Fibroblast of pulmonary artery (primary cell): Measurements from ENCODE around the gene VSTM4.

Experiments
- DNase-seq: peaks from one replicate; pipeline ENCODE4 v3.0.0-alpha.2; 2010; ENCODE audit warnings: low read depth
- H3K4me3 ChIP-seq: replicated peaks from 2 replicates; pipeline ENCODE4 v1.5.1; 2011; ENCODE audit warnings: low read depth, mild to moderate bottlenecking, control low read depth, low read length, moderate library complexity
- TF ChIP-seq, protein P1 (sequence below): IDR thresholded peaks from 2 replicates; pipeline ENCODE4 v1.5.1; 2011; ENCODE audit warnings: mild to moderate bottlenecking, control low read depth, low read length, inconsistent platforms; ENCODE audit errors: missing control alignments

VSTM4 gene

DNA sequence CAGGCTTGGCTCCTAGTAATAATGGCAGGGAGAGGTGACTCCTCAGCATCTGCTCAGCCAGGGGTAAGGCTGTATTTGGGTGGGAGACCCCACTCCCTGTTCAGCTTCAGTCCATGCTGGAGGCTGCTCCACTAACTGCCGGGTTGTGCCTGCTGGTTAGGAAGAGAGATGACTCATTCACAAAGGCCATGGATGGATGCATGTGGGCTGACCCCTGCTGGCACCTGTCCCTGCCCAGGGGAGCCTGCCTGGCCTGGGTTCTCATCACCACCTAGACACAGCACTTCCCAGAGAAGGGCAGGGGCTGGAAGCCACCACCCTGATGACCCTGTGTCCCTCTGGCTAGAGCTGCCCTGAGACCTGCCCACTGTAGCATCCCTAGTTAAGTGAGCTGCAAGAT is 59.0 kb downstream of the VSTM4 start:
- H3K4me3 ChIP-seq, result no peak overlapping the region
- no peak for DNase-seq
- TF ChIP-seq, protein P1, sequence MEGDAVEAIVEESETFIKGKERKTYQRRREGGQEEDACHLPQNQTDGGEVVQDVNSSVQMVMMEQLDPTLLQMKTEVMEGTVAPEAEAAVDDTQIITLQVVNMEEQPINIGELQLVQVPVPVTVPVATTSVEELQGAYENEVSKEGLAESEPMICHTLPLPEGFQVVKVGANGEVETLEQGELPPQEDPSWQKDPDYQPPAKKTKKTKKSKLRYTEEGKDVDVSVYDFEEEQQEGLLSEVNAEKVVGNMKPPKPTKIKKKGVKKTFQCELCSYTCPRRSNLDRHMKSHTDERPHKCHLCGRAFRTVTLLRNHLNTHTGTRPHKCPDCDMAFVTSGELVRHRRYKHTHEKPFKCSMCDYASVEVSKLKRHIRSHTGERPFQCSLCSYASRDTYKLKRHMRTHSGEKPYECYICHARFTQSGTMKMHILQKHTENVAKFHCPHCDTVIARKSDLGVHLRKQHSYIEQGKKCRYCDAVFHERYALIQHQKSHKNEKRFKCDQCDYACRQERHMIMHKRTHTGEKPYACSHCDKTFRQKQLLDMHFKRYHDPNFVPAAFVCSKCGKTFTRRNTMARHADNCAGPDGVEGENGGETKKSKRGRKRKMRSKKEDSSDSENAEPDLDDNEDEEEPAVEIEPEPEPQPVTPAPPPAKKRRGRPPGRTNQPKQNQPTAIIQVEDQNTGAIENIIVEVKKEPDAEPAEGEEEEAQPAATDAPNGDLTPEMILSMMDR, result no peak

DNA sequence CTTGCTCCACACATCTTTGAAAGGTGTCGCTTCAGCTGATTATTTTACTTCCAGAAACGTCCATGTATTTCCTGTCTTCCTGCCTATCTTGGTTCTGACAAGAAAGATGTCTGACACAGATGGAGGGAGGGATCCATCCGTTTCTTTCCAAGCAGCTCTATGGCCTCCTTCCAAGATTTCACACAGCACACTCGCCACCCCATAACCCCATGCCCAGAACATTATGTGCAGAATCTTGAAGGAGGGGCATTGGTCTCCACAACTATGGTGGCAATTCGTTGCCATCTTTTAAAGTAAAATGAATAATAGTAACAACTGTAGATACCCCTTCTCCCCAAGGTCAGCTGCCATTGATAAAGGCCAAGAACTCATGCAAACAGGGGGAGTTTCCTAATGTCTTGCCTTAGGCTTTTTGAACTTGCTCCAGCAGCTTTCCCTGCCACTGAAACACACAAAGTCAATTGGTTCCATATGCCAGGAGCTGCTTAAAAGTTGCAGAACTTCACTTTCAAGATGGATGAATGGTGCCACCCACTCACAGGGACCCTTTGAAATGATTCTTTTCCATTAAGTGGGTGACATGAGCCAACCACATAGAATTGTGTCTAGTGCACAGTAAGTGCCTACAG is 60.0 kb downstream of the VSTM4 start:
- H3K4me3 ChIP-seq, result no peak overlapping the region
- DNase-seq, result no peak
- TF ChIP-seq, protein P1, result no peak

DNA sequence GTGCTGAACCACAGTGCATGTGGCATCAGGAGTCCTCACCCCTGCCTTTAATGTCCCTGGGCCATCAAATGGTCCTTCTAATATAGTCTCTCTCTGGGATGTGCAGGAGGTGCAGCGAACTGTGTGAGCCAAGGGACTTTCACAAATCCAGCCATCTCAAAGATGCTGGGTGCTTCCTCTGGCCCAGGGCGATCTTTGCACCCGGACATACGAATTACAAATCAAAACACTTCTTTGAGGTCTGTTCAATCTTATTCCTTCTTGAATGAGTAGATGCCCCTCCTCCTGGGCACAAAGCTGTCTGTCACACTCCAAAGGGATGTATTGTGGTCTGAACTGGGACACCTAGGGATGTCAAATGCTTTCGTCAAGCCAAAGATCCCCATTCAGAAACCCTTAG is 60.6 kb downstream of the VSTM4 start:
- DNase-seq, result no peak
- TF ChIP-seq, protein P1, result no peak

DNA sequence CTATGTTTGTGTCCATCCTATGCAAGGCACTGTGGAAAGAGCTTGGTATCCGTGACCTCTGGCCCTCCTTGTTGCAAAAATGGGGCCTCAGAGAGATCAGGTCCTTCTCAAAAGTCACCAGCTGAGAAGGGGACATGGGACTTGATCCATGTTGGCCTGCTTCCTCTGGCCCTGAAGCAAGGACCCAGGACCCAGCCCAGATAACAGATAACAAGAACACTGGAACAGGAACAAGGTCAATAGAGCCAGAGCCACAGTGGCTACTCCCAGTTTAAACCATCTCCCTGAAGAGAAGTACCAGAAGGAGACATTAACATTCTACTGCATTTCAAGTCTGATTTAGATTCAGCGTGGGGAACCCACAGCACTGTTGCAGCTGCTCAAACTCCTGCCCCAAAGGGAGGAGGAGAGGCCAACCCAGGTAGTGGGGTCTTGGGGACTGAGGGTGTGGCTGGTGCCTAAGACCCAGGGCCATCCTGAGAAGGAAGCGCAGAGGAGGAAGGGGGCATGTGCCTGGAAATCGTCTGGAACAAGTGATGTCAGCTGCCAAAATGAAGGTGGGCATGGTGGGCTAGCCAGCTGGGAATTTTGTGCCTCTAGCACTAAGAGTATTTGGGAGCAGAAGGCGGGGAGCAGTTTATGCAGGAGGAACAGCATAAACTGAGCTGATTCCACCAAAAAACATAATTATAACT is 61.2 kb downstream of the VSTM4 start:
- no peak overlapping the region for H3K4me3 ChIP-seq
- TF ChIP-seq, protein P1, result no peak
- DNase-seq, result no peak

More for the DNA sequence above, 60.6 kb downstream of the VSTM4 start:
- no peak overlapping the region for H3K4me3 ChIP-seq

DNA sequence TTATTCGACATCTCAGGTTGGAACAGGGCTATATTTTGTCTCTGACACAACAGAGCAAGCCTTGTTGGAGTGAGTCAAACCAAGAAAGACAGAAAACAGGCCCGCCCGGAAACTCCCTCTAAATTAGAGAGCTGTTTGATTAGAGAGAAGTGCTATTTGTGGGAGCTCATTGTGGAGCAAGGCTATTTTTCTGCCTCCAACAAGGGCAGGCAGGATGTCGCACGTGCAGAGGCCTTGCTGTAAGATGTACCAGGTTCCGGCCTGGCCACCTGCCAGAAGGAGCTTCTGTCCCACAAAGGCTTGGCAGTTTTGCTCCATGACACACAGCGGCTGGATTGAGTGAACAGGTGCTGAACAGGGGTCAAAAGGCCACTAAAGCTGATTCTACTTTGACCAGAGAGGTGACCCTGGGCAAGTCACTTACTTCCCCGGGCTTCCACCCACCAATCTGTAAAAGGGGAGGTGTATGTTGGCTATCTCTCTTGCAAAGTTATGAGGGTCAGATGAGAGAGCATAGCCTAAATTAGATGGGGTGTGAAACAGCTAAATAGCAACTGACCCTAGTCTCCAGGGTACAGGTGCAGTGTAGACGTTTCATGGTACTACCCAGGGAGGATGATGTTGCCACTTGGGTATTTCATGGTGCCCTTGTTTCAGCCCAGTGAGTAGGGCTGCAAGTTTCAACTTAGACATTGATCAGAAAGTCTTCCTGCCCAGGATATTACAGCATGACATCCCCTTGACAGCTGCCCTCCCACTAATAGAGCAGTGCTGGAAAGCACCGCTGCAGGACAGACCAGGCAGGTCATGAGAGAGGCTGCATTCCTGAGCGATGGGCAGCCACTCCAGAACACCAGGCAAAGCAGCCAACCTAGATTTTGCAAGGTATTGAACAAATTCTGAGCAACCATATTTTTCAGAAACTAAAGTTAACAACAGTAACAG is 62.0 kb downstream of the VSTM4 start:
- TF ChIP-seq, protein P1, result no peak
- no peak for DNase-seq
- H3K4me3 ChIP-seq, result no peak overlapping the region

DNA sequence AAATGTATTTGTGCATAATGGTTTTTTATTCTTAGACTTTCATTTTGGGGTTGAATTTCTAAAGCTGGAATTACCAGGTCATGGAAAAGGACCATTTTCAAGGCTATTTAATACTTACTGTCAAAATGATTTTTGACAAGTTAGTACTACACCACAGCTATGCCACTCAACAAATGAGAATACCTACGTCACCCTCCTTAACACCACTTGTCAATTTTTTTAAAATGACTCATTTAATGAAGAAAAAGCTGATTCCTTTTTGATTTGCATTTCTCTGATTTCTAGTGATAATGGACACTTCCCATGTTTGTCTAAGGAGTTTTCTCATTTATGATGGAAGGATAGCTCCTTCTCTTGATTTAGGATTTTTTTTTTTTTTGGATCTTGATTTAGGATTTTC is 63.3 kb downstream of the VSTM4 start:
- no peak for DNase-seq
- TF ChIP-seq, protein P1, result no peak
- H3K4me3 ChIP-seq, result no peak overlapping the region
